ENCODE measurements around the gene CIRBP. TPM values are rescaled to one million over a fixed set of nuclear protein-coding genes. Genes with fewer than 3 reads are reported as not detected.

Gene CIRBP
- total and polyA plus RNA-seq, 2 of the 13 experiments (the other 11 are each of a cell fraction or from before 2014, with no cell fraction given), result 133 to 140 TPM

GRCh38 chr19:1290703-1291651 lies 21.8 kb downstream of the CIRBP start (continued):
- TF ChIP-seq PRDM10 (CRISPR knock-in tag; IDR thresholded peaks at IDR 0.05; ENCODE audit: low read depth) (peak; percentile 78), ZBTB38 (CRISPR knock-in tag; IDR thresholded peaks at IDR 0.05) (peak; percentile 87), ZNF557 (CRISPR knock-in tag; IDR thresholded peaks at IDR 0.05) (no peak), AHDC1 (CRISPR knock-in tag; IDR thresholded peaks at IDR 0.05; ENCODE audit: borderline replicate concordance) (no peak), ZNF383 (CRISPR knock-in tag; IDR thresholded peaks at IDR 0.05; ENCODE audit: borderline replicate concordance) (0 out of 2 replicates have a peak, but pooled peaks have one; percentile 21), RBM39 (IDR thresholded peaks at IDR 0.05; ENCODE audit: low read depth, low read length, poor library complexity, severe bottlenecking) (peak; percentile 48), ETV5 (CRISPR knock-in tag; IDR thresholded peaks at IDR 0.05; ENCODE audit: borderline replicate concordance) (peak; percentile 99), MLX (CRISPR knock-in tag; IDR thresholded peaks at IDR 0.05) (0 out of 2 replicates have a peak, but pooled peaks have one; percentile 15), PTBP1 (IDR thresholded peaks at IDR 0.05; ENCODE audit: low read depth, low read length, poor library complexity, severe bottlenecking) (no peak), ZKSCAN5 (CRISPR knock-in tag; IDR thresholded peaks at IDR 0.05) (no peak), RXRB (CRISPR knock-in tag; IDR thresholded peaks at IDR 0.05; ENCODE audit: borderline replicate concordance) (peak; percentile 96), FOXK1 (CRISPR knock-in tag; IDR thresholded peaks at IDR 0.05; ENCODE audit: borderline replicate concordance, low read depth) (peak; percentile 54; the same call in 1 of the 2 replicates), RBFOX2 (IDR thresholded peaks at IDR 0.05; ENCODE audit: low read depth, low read length) (peak; percentile 80), PAF1 (CRISPR knock-in tag; IDR thresholded peaks at IDR 0.05) (no peak), ATF7-NPFF (CRISPR knock-in tag; IDR thresholded peaks at IDR 0.05; ENCODE audit: low read depth) (peak; percentile 60; the same call in 1 of the 2 replicates), FOXJ3 (CRISPR knock-in tag; IDR thresholded peaks at IDR 0.05; ENCODE audit: borderline replicate concordance) (peak; percentile 25; the same call in 1 of the 2 replicates), JDP2 (CRISPR knock-in tag; IDR thresholded peaks at IDR 0.05; ENCODE audit: borderline replicate concordance) (no peak)

Measured in HepG2 (cell line).